HepG2 (cell line): ENCODE data around the gene TMEM221. TPM values are rescaled to one million over a fixed set of nuclear protein-coding genes. Genes with fewer than 3 reads are reported as not detected.

Source experiments
- ASH2L ChIP-seq: fragments of 300-600, 200-600 bp; sonication (generic); IDR thresholded peaks from 2 replicates; pipeline ENCODE4 v1.7.0; 2017; ENCODE audit warnings: low read depth, mild to moderate bottlenecking, moderate library complexity, mixed read lengths, low read length; ENCODE audit not compliant: insufficient read length
- CREB3 ChIP-seq: sonication (generic); formaldehyde crosslinking; IDR thresholded peaks from 2 replicates; pipeline ENCODE4 v1.5.0; 2020; ENCODE audit warnings: missing genetic modification reagents
- ELF3 ChIP-seq: IDR thresholded peaks from 2 replicates; pipeline ENCODE4 v1.6.1; 2016; ENCODE audit warnings: missing genetic modification reagents, missing compliant biosample characterization
- GTF3A ChIP-seq: sonication (generic); formaldehyde crosslinking; conservative IDR thresholded peaks from 2 replicates; pipeline ENCODE4 v1.4.0; 2020; ENCODE audit warnings: mild to moderate bottlenecking, missing genetic modification reagents
- HNRNPL ChIP-seq: fragments of 200-400 bp; formaldehyde crosslinking; IDR thresholded peaks from 2 replicates; pipeline ENCODE4 v1.6.1; 2017; ENCODE audit warnings: mild to moderate bottlenecking, low read depth, low read length
- HNRNPLL ChIP-seq: fragments of 200-400 bp; formaldehyde crosslinking; IDR thresholded peaks from 2 replicates; pipeline ENCODE4 v1.6.1; 2017; ENCODE audit warnings: mild to moderate bottlenecking, low read depth, low read length; ENCODE audit not compliant: poor library complexity, severe bottlenecking
- HNRNPUL1 ChIP-seq: fragments of 200-400 bp; formaldehyde crosslinking; IDR thresholded peaks from 2 replicates; pipeline ENCODE4 v1.6.1; 2017; ENCODE audit warnings: low read depth, mild to moderate bottlenecking, low read length, moderate library complexity
- HOXA3 ChIP-seq: sonication (generic); formaldehyde crosslinking; IDR thresholded peaks from 2 replicates; pipeline ENCODE4 v1.5.0; 2020; ENCODE audit warnings: missing genetic modification reagents
- IKZF5 ChIP-seq: IDR thresholded peaks from 2 replicates; pipeline ENCODE4 v1.6.1; 2018; ENCODE audit warnings: missing genetic modification reagents, mild to moderate bottlenecking, missing compliant biosample characterization
- ISX ChIP-seq: sonication (generic); formaldehyde crosslinking; conservative IDR thresholded peaks from 2 replicates; pipeline ENCODE4 v1.5.0; 2020; ENCODE audit warnings: missing genetic modification reagents
- KDM1A ChIP-seq: IDR thresholded peaks from 2 replicates; pipeline ENCODE4 v1.6.1; 2016; ENCODE audit warnings: missing compliant biosample characterization
- MEIS2 ChIP-seq: sonication (generic); formaldehyde crosslinking; IDR thresholded peaks from 2 replicates; pipeline ENCODE4 v1.9.0; 2021; ENCODE audit warnings: mild to moderate bottlenecking, missing genetic modification reagents
- MZF1 ChIP-seq: sonication (generic); formaldehyde crosslinking; IDR thresholded peaks from 2 replicates; pipeline ENCODE4 v1.8.1; 2023; ENCODE audit warnings: mild to moderate bottlenecking, missing genetic modification reagents, borderline replicate concordance
- NFYC ChIP-seq: IDR thresholded peaks from 2 replicates; pipeline ENCODE4 v1.6.1; 2016; ENCODE audit warnings: missing genetic modification reagents, missing compliant biosample characterization
- RXRB ChIP-seq: IDR thresholded peaks from 2 replicates; pipeline ENCODE4 v1.6.1; 2016; ENCODE audit warnings: borderline replicate concordance, missing genetic modification reagents, missing compliant biosample characterization
- TOE1 ChIP-seq: sonication (generic); formaldehyde crosslinking; IDR thresholded peaks from 2 replicates; pipeline ENCODE4 v1.4.0; 2020; ENCODE audit warnings: mild to moderate bottlenecking, missing genetic modification reagents
- WIZ ChIP-seq: sonication (generic); formaldehyde crosslinking; IDR thresholded peaks from 2 replicates; pipeline ENCODE4 v1.5.1; 2020; ENCODE audit warnings: mild to moderate bottlenecking, missing genetic modification reagents
- YEATS4 ChIP-seq: sonication (generic); formaldehyde crosslinking; IDR thresholded peaks from 2 replicates; pipeline ENCODE4 v1.4.0; 2020; ENCODE audit warnings: missing genetic modification reagents, borderline replicate concordance
- YY1 ChIP-seq: IDR thresholded peaks from 2 replicates; pipeline ENCODE4 v1.6.1; 2011; ENCODE audit warnings: low read length, low read depth, moderate library complexity, mild to moderate bottlenecking; ENCODE audit not compliant: insufficient read depth, insufficient replicate concordance
- ZFP36L2 ChIP-seq: sonication (generic); formaldehyde crosslinking; IDR thresholded peaks from 2 replicates; pipeline ENCODE4 v1.4.0; 2020; ENCODE audit warnings: missing genetic modification reagents
- ZNF329 ChIP-seq: sonication (generic); formaldehyde crosslinking; IDR thresholded peaks from 2 replicates; pipeline ENCODE4 v1.9.0; 2021; ENCODE audit warnings: low read depth, mild to moderate bottlenecking, missing genetic modification reagents
- ZNF44 ChIP-seq: sonication (generic); formaldehyde crosslinking; IDR thresholded peaks from 2 replicates; pipeline ENCODE4 v1.5.1; 2020; ENCODE audit warnings: mild to moderate bottlenecking, missing genetic modification reagents
- ZNF468 ChIP-seq: sonication (generic); formaldehyde crosslinking; IDR thresholded peaks from 2 replicates; pipeline ENCODE4 v1.8.0; 2022; ENCODE audit warnings: mild to moderate bottlenecking, moderate library complexity, missing genetic modification reagents
- ZNF564 ChIP-seq: sonication (generic); formaldehyde crosslinking; IDR thresholded peaks from 2 replicates; pipeline ENCODE4 v1.8.1; 2023; ENCODE audit warnings: mild to moderate bottlenecking, missing genetic modification reagents
- ZNF891 ChIP-seq: sonication (generic); formaldehyde crosslinking; IDR thresholded peaks from 2 replicates; pipeline ENCODE4 v1.5.0; 2020; ENCODE audit warnings: mild to moderate bottlenecking, missing genetic modification reagents
- polyA plus RNA-seq, 8 experiments: library from polyadenylated mRNA; depleted of rRNA in 3 of 8; stranded (reverse) in 7 of 8; unstranded in 1 of 8; fragments of >200 nt; fragmentation: Illumina TruSeq in 4 of 8; extraction: Trizol in 4 of 8; gene quantifications; 2 replicates each; pipeline versions ENCODE4 v1.2.1 to v1.2.3, GENCODE V29; 2011 to 2016; ENCODE audit warnings: low read depth in 4 of 8, missing spikeins in 1 of 8, mixed read lengths in 1 of 8; ENCODE audit not compliant: insufficient read depth in 1 of 8
- total RNA-seq, 5 experiments: library from RNA; depleted of rRNA; stranded (reverse); fragments of >200 nt; fragmentation: Illumina TruSeq; extraction: Trizol; gene quantifications; 2 replicates each; pipeline ENCODE4 v1.2.3, GENCODE V29; 2016; ENCODE audit warnings: low read depth in 1 of 5
- TF ChIP-seq, protein P1 (sequence below): sonication (generic); formaldehyde crosslinking; IDR thresholded peaks from 2 replicates; pipeline ENCODE4 v1.4.0; 2020; ENCODE audit warnings: missing genetic modification reagents, mild to moderate bottlenecking, borderline replicate concordance
- TF ChIP-seq, protein P2 (sequence below): sonication (generic); formaldehyde crosslinking; IDR thresholded peaks from 2 replicates; pipeline ENCODE4 v1.9.0; 2022; ENCODE audit warnings: low read depth, missing genetic modification reagents

TMEM221 gene
- total and polyA plus RNA-seq, 2 of the 13 experiments (the other 11 are each of a cell fraction or from before 2014, with no cell fraction given), result 0.33 to 0.77 TPM

DNA sequence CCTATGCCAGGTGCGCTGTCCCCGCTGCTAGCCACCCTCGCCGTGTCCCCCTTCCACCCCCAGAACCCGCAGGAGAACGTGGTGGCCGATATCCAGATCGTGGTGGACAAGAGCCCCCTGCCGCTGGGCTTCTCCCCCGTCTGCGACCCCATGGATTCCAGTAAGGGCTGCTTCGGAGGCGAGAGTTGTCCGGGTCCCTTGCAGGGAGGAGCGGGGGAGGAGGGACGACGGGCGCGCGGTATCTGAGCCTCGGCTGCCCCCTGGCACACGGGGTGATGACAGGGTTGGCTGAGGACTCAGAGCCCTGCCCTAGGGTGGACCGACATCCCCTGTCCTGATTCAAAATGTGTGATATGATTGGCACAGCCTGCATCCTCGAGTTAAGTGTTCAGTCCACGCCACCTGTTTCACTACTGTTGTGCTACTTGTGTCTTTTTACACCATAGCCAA is 28.0 kb downstream of the TMEM221 start (continued):
- TF ChIP-seq, protein P1, sequence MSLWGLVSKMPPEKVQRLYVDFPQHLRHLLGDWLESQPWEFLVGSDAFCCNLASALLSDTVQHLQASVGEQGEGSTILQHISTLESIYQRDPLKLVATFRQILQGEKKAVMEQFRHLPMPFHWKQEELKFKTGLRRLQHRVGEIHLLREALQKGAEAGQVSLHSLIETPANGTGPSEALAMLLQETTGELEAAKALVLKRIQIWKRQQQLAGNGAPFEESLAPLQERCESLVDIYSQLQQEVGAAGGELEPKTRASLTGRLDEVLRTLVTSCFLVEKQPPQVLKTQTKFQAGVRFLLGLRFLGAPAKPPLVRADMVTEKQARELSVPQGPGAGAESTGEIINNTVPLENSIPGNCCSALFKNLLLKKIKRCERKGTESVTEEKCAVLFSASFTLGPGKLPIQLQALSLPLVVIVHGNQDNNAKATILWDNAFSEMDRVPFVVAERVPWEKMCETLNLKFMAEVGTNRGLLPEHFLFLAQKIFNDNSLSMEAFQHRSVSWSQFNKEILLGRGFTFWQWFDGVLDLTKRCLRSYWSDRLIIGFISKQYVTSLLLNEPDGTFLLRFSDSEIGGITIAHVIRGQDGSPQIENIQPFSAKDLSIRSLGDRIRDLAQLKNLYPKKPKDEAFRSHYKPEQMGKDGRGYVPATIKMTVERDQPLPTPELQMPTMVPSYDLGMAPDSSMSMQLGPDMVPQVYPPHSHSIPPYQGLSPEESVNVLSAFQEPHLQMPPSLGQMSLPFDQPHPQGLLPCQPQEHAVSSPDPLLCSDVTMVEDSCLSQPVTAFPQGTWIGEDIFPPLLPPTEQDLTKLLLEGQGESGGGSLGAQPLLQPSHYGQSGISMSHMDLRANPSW, result 0 out of 2 replicates have a peak, but pooled peaks have one; percentile 3
- TF ChIP-seq TOE1 (CRISPR knock-in tag) (no peak), ZNF468 (CRISPR knock-in tag) (no peak), GTF3A (CRISPR knock-in tag) (no peak), NFYC (CRISPR knock-in tag) (no peak), ZNF564 (CRISPR knock-in tag) (no peak), ZNF44 (CRISPR knock-in tag) (no peak), ISX (CRISPR knock-in tag) (no peak), KDM1A (CRISPR knock-in tag) (no peak), HNRNPUL1 (no peak), HNRNPL (peak; percentile 95), CREB3 (no peak), RXRB (no peak), ZNF329 (CRISPR knock-in tag) (no peak; the same call in 1 of the 2 replicates), MZF1 (CRISPR knock-in tag) (no peak), YY1 (no peak), ZFP36L2 (CRISPR knock-in tag) (no peak), WIZ (no peak), ASH2L (no peak), MEIS2 (CRISPR knock-in tag) (no peak), ZNF891 (CRISPR knock-in tag) (no peak), ELF3 (CRISPR knock-in tag) (no peak), HOXA3 (no peak), IKZF5 (CRISPR knock-in tag) (no peak), HNRNPLL (peak; percentile 3), YEATS4 (CRISPR knock-in tag) (no peak)
- TF ChIP-seq, protein P2, sequence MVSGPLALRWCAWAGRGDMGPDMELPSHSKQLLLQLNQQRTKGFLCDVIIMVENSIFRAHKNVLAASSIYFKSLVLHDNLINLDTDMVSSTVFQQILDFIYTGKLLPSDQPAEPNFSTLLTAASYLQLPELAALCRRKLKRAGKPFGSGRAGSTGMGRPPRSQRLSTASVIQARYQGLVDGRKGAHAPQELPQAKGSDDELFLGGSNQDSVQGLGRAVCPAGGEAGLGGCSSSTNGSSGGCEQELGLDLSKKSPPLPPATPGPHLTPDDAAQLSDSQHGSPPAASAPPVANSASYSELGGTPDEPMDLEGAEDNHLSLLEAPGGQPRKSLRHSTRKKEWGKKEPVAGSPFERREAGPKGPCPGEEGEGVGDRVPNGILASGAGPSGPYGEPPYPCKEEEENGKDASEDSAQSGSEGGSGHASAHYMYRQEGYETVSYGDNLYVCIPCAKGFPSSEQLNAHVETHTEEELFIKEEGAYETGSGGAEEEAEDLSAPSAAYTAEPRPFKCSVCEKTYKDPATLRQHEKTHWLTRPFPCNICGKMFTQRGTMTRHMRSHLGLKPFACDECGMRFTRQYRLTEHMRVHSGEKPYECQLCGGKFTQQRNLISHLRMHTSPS, result peak; percentile 33; the same call in 1 of the 2 replicates
